Measurements from ENCODE around the gene PLEKHG5.
"Not testable (repeated sequence)": the region's sequence is repeated elsewhere in the genome, so short reads cannot be mapped to it uniquely, and the experiment has no call there.

PLEKHG5 gene

GRCh38 chr1:6447016-6447817 is 44.2 kb downstream of the PLEKHG5 start:
- Histone ChIP-seq H3K9ac (ENCODE audit: low read length) (no peak overlapping the region; the same call in 1 of the 2 replicates), H3F3A (ENCODE audit: insufficient read depth, low read length) (no peaks in the 10 kb centered on the region), H3K79me2 (ENCODE audit: insufficient read depth, low read length) (no peaks in the 10 kb centered on the region), H3K4me3 (ENCODE audit: low read depth, low read length, poor library complexity, severe bottlenecking) (peak overlapping the region; percentile 45), H3K9me2 (ENCODE audit: low read depth, low read length) (no peaks in the 10 kb centered on the region), H3K4me2 (ENCODE audit: low read length) (peak overlapping the region; percentile 54), H4K20me1 (ENCODE audit: insufficient read depth, low read length) (no peaks in the 10 kb centered on the region), H3K9me3 (ENCODE audit: low read length) (no peaks in the 10 kb centered on the region), H2AFZ (ENCODE audit: low read length) (no peak overlapping the region), H3K36me3 (ENCODE audit: insufficient read depth, low read length) (no peaks in the 10 kb centered on the region), H3K4me1 (ENCODE audit: insufficient read depth, low read length, severe bottlenecking) (peaks cover 16% of the 10 kb centered on the region), H3K27ac (ENCODE audit: low read depth, low read length, poor library complexity, severe bottlenecking) (no peak overlapping the region), H3K27me3 (ENCODE audit: insufficient read depth, low read length) (peaks cover 8% of the 10 kb centered on the region)
- TF ChIP-seq EZH2 (IDR thresholded peaks at IDR 0.05; ENCODE audit: borderline replicate concordance, low read length) (no peak), CTCF (IDR thresholded peaks at IDR 0.05; ENCODE audit: low read length) (no peak)

- H4K20me1 ChIP-seq (ENCODE audit: insufficient read depth, low read length) = no peaks in the 10 kb centered on the region
- H3K9me2 ChIP-seq (ENCODE audit: low read depth, low read length) = no peaks in the 10 kb centered on the region
- H2AFZ ChIP-seq (ENCODE audit: low read length) = no peak overlapping the region
- no peaks in the 10 kb centered on the region for H3K9me3 ChIP-seq (ENCODE audit: low read length)
- no peaks in the 10 kb centered on the region for H3F3A ChIP-seq (ENCODE audit: insufficient read depth, low read length)
- H3K36me3 ChIP-seq (ENCODE audit: insufficient read depth, low read length) = no peaks in the 10 kb centered on the region
- peak overlapping the region; percentile 45 for H3K4me3 ChIP-seq (ENCODE audit: low read depth, low read length, poor library complexity, severe bottlenecking)
- TF ChIP-seq EZH2 (IDR thresholded peaks at IDR 0.05; ENCODE audit: borderline replicate concordance, low read length) (no peak), CTCF (IDR thresholded peaks at IDR 0.05; ENCODE audit: low read length) (no peak)
- peaks cover 16% of the 10 kb centered on the region for H3K4me1 ChIP-seq (ENCODE audit: insufficient read depth, low read length, severe bottlenecking)
- no peak overlapping the region for H3K9ac ChIP-seq (ENCODE audit: low read length)
- H3K27me3 ChIP-seq (ENCODE audit: insufficient read depth, low read length) = peaks cover 8% of the 10 kb centered on the region
- no peaks in the 10 kb centered on the region for H3K79me2 ChIP-seq (ENCODE audit: insufficient read depth, low read length)
- no peak overlapping the region for H3K4me2 ChIP-seq (ENCODE audit: low read length)
- no peak overlapping the region for H3K27ac ChIP-seq (ENCODE audit: low read depth, low read length, poor library complexity, severe bottlenecking)
Measured at GRCh38 chr1:6446665-6447015, 44.8 kb downstream of the PLEKHG5 start.

GRCh38 chr1:6445929-6446328 is 45.5 kb downstream of the PLEKHG5 start:
- not testable (repeated sequence) for H4K20me1 ChIP-seq (ENCODE audit: insufficient read depth, low read length); H3K36me3 ChIP-seq (ENCODE audit: insufficient read depth, low read length); H2AFZ ChIP-seq (ENCODE audit: low read length); H3F3A ChIP-seq (ENCODE audit: insufficient read depth, low read length); H3K27ac ChIP-seq (ENCODE audit: low read depth, low read length, poor library complexity, severe bottlenecking); H3K9me3 ChIP-seq (ENCODE audit: low read length); H3K27me3 ChIP-seq (ENCODE audit: insufficient read depth, low read length); H3K9ac ChIP-seq (ENCODE audit: low read length); H3K9me2 ChIP-seq (ENCODE audit: low read depth, low read length); H3K4me2 ChIP-seq (ENCODE audit: low read length); H3K4me3 ChIP-seq (ENCODE audit: low read depth, low read length, poor library complexity, severe bottlenecking); H3K79me2 ChIP-seq (ENCODE audit: insufficient read depth, low read length)
- H3K4me1 ChIP-seq (ENCODE audit: insufficient read depth, low read length, severe bottlenecking) = peaks cover 16% of the 10 kb centered on the region
